GM21526 (cell line): Measurements from ENCODE around the gene YTHDF1.

ENCODE experiments used
- ATAC-seq: cut with Tn5 transposase; IDR thresholded peaks from one replicate; pipeline ENCODE4 v1.9.1; 2021; ENCODE audit warnings: moderate library complexity; ENCODE audit not compliant: unreplicated experiment, low FRiP score

Gene YTHDF1

DNA sequence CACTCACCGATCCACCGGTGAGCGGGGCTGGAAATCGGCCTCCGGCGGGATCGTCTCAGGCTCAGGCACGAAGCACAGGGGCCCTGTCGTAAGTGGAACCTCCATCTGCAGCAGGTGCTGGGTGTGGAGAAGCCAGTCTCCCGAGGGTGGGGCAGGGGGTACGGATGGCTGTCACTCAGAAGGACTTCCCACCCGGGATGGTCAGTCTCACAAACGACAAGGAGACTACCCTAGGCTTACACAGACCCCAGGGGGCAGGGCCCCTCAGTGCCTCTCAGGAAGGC lies 27.8 kb downstream of the YTHDF1 start:
- no peak for ATAC-seq

DNA sequence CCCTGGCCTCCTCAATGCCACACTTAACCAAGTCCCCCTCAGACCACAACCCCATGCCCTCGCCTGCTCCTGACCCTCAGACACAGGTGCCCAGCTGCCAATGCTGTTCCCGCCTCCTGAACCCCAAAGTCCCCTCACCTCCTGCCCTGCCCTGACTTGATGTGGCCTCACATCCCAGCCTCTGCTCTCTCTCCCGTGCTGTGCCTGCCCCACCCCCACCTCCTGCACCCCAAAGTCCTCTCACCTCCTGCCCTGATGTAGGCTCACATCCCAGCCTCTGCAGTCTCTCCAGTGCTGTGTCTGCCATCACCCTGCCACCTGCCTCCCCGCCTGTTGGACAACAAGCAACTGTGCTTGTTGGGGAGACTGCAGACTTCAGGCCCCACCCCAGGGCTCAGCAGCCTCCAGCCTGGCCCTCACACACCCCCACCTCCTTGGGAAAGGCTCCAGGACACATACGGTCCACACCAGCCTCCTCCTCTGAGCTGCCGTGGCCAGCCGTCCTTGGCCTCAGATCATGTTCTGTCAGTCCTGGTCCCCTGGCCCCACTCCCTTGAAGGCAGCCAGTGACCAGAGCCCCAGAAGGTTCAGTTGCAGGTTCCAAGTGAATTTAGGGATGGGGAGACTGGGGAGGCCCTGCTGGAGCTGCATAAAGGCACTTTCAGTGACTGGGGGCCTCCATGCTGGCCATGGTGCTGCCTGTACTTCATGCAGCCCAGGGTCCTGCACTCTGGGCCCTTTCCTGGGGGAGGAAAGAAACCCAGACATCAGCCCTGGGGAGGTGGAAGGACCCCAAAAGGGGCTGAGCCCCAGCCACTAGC lies 28.4 kb downstream of the YTHDF1 start:
- no peak for ATAC-seq

DNA sequence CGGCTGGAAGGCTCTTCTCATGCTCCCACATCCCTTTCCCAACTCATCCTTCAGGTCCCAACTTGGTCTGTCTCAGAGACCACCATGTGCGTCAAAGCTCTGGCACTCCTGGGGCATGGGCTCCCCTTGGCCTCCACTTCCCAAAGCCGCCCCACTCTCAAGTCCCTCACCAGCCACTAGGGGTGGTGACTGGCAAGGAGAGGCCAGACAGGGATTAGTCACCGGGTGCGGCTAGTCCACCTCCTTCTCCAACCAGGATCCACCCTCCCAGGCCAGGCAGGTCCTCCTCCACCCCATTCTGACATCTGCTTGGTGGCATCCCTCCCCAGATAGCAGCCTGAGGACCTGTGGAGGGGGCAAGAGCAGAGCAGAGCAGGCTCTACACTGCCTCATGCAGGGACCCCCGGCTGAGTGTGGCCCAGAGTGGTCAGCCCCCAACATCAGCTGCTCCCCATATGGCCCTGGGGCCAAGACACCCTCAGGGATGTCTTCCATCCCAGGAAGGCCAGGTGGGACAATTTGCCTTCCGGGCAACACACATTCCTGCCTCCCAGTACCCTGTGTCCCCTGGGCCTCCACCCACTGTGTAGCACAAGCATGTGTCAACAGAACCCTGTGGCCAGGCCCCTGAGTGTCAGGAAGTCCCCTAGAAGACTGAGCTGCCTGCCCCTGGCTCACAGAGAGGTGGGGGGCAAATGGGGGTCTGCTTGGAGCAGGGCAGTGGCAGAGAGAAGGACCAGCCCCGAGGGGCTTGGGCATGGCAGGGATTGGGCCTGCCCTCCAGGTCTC lies 29.2 kb downstream of the YTHDF1 start:
- ATAC-seq, result no peak

DNA sequence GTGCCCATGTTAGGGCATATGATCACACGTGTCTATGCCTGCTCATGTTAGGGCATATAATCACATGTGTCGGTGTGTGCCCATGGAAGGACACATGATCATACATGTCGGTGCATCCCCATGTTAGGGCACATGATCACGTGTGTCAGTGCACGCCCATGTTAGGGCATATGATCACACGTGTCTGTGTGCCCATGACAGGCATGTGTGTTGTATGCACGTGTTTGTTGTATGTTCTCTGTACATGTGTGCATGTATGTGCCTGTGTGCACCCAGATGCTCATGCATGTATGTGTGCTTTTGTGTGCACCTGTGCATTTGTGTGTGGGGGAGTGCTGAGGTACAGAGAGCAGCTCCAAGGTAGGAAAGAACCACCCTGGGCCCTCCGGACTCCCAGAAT lies 29.8 kb downstream of the YTHDF1 start:
- ATAC-seq, result no peak

DNA sequence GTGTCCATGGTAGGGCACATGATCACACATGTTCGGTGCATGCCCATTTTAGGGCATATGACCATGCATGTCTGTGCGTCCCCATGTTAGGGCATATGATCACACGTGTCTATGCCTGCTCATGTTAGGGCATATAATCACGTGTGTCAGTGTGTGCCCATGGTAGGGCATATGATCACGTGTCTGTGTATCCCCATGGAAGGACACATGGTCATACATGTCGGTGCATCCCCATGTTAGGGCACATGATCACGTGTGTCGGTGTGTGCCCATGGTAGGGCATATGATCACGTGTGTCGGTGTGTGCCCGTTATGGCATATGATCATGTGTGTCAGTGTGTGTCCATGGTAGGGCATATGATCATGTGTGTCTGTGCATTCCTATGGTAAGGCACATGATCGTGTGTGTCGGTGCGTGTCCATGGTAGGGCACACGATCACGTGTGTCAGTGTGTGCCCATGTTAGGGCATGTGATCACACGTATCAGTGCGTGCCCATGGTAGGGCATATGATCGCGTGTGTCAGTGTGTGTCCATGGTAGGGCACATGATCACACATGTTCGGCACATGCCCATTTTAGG lies 30.6 kb downstream of the YTHDF1 start:
- ATAC-seq, result no peak

DNA sequence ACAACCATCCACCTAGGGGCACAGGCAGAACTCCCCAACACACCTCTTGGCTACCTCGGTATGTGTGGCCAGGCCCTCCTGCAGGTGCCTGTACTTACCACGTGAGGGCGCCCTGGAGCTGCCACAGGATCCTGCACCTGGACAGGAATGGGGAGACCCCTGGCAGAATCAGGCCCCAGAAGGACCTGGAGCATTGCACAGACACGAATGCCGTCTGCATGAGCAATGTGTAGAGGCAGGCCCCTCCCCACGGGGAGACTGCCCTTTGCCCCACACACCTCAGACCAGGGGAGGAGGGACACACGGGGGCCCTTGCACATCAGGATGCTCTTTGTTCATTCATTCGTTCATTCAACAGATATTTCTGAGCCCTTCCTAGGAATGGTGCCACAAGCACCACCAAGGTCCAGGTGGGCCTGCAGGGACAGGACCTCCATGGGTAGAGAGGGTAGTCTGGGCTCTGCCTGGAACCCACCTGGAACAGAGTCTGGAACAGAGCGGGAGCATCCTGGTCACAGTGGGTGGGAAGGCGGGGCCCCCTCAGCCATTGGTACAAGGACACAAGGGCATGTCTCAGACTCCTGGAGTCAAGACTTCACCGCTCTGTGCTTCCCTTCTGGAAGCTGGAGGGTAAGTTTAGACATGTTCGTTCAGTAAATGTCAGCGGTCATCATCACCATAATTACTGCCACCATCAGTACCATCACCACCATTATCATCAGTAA lies 32.3 kb downstream of the YTHDF1 start:
- ATAC-seq, result no peak

DNA sequence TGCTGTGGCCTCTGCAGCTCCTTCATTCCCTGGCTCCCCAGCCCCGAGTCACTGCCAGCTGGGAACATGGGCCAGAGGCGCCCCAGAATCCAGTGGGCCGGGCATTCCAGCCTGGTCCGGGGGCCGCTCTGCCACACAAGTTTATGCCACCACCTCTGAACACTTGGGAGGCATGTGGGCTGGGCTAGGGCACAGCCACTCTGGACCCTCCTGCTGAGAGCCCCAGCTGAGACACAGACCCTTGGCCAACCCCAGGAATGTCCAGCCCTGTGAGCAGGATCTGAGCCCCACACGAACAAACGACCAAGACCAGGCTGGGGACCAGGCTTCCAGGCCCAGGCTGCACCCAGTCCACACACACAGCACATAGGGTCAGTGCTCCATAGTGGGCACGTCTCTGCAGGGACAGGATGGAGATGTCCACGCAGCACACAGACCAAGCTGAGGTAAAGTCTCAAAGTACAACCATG lies 33.0 kb downstream of the YTHDF1 start:
- ATAC-seq, result no peak

DNA sequence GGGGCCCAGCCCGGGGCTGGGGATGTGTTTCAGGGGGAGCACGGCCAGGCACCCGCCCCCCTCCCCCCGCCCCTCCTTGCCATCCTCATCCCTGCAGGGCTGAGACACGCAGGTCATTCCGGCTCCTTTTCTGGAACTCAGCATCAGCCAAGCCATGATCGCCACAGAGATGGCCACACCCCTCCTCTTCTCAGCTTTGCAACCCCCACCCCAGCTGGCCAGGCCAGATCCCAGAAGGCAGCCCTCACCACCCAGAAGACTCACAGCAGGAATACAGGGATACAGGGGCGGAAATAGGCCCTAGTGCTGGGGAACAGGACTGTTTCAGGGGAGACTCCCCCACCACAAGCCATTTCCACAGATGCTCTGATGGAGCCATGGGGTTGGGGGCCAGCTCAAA lies 33.5 kb downstream of the YTHDF1 start:
- no peak for ATAC-seq

DNA sequence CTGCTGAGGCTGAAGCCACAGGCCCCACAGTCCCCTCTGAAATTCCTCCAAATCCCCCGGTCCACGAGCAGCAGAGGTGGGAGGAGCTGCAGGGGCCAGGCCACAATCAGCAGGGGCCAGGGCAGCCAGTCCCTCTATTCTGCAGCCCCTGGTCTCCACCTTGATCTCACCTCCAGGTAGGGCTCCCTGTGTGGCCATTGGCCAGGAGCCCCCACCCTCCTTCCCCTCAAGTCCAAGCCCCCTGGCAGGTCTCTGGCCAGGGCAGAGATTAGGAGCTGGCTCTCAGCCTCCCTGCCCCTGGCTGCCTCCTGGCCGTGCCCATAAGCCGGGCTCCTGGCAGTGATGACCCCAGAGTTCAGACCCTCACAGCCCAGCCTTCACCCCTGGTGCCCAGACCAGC lies 34.7 kb downstream of the YTHDF1 start:
- ATAC-seq, result no peak

DNA sequence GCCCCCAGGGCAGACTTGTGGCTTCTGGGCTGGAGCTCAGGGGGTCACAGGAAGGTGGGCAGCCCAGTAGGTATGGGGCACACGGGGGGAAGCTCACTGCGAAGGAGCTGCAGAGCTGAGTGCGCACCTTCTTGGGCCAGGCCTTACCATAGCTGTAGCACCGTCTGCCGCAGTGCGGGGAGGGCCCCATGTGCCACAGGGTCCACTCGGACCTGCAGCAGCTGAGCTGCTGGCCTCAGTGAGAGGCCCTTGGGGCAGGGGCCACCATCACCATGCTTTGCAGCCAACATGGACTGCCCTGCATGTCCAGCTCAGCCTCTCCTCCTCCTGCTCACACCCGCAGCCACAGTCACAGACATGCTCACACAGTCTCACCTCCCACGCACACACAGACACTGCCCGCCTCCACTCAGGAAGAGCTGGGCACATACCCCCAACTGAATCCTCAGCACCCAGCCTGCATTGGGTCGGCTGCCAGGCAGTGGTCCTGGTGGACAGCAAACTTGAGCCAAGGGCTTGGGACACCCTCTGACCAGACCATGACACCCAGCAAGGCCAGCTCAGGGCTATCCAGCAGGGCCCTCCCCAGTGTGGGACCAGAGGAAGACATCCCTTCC lies 35.3 kb downstream of the YTHDF1 start:
- no peak for ATAC-seq

DNA sequence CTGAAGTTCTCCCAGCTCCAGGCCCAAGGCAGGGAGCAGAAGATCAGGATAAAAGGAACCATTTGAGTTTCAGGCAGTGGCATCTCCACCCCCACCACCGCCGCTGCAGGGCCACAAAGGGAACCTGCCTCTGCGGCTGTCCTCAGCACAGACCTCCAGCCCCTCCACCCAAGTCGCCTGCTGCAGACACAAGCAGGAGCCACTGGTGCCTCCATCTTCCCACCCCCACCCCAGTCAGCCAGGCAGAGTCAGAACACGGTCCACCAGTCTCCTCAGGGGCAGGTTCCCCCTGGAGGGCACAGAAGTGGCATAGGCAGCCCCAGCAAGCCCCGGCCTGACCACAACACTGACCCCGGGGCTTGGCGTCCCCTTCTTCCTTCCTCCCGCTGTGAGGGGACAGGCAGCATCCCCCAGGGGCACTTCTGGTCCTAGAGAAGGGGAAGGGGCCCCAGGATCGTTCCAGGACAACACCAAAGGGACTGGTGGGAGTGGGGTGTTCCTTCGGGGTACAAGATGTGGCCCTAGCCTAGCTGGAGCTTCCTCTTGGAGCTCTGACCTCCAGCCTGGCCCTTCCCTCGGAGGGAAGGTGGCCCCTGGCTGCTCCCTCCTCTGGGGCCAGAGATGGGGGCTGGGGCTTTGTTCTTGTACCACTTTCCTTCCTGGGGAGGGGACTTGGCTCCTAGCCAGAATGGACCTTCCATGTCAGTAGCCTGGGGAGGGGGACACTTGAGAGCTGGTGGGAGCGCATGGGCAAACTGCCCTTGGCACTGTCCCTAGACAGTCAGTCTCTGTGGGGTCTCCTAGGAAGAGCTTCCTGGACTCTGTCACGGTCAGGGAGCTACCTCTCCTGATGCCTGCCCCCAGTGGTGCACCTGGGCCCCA lies 36.0 kb downstream of the YTHDF1 start:
- no peak for ATAC-seq

DNA sequence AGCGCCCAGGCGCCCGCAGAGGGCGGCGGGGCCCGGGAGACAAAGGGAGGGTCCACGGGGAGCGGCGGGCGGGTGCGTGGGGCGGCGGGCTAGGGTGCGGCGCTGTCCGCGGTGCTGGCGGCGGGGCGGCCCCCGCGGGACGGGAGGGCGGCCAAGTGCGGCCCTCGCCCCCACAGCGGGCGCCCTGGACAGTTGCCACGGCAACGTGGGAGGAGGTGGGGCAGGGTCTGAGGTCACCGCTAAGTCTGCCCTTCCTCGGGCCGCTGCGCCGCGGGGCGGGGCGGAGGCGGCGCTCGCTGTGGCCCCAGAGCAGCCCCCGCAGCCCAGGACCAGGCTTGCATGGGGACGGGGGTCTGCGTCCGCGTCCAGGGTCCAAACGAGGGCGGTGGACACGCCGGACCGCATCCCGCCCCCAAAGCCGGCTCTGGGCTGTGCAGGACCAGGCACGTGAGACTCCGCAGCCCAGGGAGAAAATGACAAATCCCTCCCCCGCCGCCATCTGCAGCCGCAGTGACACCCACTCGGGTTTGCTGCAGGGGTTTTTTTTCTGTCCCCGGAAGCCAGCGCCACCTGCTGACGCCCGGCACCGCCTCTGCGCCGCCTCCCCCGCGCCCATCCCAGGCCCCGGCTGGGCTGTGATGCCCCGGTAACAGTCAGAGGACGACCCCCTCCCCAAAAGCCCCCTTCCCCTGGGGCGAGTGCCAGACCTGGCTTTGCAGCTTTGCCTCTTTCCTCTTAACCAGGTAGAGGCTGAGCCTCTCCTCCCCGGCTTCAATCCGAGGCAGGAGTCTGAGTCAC lies 36.8 kb downstream of the YTHDF1 start:
- ATAC-seq, result no peak

DNA sequence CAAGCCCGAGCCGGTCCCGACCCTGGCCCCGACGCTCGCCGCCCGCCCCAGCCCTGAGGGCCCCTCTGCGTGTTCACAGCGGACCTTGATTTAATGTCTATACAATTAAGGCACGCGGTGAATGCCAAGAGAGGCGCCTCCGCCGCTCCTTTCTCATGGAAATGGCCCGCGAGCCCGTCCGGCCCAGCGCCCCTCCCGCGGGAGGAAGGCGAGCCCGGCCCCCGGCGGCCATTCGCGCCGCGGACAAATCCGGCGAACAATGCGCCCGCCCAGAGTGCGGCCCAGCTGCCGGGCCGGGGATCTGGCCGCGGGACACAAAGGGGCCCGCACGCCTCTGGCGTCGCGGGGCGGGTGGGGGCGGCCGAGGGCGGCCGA lies 37.5 kb downstream of the YTHDF1 start:
- ATAC-seq, result no peak

DNA sequence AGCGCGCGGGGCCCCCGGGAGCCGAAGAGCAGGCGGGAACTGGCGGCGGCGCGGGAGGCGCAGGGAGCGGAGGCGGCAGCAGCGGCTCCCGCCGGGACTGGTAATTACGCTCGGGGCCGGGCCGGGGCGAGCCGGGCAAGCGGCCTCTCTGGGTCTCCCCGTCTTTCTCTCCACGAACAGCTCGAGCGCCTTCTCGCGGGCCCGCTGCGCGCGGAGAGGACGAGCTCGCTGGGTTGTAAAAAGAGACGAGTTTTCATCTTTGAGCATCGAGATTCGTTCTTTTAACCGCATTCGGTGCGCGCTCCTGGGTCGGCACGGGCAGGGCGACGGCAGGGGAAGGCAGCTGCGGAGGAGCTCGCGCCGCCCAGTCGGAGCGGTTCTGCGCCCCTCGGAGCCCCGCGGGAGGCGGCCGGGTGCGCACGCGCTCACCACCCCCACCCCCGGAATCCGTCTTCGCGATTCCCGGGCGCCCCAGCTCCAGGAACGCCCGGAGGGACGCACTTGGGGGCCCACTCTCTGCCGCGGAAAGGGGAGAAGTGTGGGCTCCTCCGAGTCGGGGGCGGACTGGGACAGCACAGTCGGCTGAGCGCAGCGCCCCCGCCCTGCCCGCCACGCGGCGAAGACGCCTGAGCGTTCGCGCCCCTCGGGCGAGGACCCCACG lies 38.0 kb downstream of the YTHDF1 start:
- ATAC-seq, result no peak

DNA sequence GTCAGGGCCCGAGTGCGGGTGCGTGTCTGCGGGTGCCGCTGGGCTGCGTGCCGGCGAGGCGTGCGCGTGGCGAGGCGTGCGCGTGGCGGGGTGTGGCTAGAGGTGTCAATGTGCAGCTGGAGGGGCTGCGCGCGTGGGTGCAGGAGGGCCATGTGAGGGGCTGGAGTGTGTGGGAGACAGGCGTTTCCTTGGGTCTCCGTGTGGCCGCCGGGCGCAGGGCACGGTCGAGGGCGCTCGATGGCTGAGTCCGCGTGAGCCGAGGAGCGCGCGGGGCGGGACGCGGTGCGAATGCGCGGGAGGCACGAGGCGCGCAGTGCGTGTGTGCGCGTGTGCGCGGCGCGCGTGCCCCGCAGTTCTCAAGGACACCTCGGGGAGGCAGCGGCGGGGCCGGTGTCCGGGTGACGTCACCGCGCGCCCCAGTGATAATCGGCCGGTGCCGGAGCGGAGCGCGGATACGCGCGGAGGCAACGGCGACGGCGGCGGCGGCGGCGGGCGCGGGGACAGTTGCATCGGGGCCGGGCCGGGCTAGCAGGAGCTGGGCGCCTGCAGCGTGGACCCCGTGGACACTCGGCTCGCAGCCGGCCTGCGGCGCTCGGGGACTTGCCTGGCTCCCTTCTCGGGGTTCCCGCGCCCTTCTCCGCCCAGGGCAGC lies 38.7 kb downstream of the YTHDF1 start:
- no peak for ATAC-seq

DNA sequence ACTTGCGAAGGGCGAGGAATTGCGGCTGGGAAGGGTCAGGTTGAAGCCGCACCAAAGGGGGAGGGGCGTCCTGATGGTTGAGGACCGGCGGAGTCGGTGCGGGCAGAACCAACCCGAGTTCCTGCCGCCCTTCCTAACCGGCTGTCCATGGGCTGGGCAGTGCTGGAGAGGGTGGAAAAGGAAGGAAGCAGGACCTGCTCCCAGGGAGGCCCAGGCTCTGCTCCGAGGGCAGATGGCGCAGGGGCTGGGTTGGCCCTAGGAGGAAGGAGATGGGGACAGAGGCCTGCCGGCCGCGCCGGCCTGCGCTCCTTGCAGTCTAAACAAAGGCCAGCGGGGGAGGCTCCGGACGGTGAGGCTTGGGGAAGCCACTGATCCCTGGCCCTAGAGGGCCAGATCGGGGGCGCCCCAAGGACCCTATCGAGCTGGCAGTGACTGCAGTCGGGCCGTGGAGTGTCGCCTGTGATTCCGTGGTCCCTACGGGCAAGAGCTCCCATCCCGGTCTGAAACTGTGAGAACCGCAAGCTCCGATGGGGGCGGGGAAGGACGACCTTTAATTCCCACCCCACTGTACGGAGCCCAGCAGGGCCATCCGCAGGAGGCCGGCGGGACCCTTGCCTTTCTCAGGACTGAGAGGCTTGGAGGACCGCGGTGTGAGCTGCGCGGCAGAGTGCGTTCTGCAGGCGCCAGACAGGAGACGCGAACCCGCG lies 39.4 kb downstream of the YTHDF1 start:
- ATAC-seq, result no peak

DNA sequence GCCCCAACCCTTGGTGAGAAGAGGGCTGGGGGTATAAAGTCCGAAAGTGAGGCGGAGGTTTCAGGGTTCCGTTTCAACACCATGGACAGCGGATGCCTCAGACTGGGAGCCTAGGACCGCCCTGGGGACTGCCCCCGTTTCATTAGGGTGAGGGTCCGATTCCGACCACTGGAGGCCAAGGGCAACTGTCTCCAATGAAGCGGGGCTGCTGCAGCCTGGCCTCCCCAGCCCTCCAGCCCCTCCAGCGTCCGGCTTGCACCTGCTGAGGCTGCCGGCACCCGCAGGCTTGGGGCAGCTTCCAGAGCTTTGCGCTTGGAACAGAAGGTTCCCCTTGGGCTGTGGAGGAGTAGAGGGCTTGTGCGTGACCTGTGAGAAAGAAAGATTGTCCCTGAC lies 39.9 kb downstream of the YTHDF1 start:
- no peak for ATAC-seq
